GM19397 (cell line): Measurements from ENCODE around the gene DDOST.
"Not testable (repeated sequence)": the region's sequence is repeated elsewhere in the genome, so short reads cannot be mapped to it uniquely, and the experiment has no call there.

Source experiments
- ATAC-seq: cut with Tn5 transposase; IDR thresholded peaks from one replicate; pipeline ENCODE4 v1.9.1; 2021; ENCODE audit warnings: mild to moderate bottlenecking, moderate library complexity; ENCODE audit not compliant: unreplicated experiment

DDOST gene

GRCh38 chr1:20693623-20694022 is 32.5 kb upstream of the DDOST start:
- no peak for ATAC-seq

- ATAC-seq, result no peak
These were observed 30.7 kb upstream of the DDOST start for GRCh38 chr1:20691872-20692271.

GRCh38 chr1:20689645-20690056 is 28.5 kb upstream of the DDOST start:
- no peak for ATAC-seq

GRCh38 chr1:20686883-20687725 is 25.9 kb upstream of the DDOST start:
- ATAC-seq, result no peak

- no peak for ATAC-seq
These were observed 24.6 kb upstream of the DDOST start for GRCh38 chr1:20685741-20686140.

- no peak for ATAC-seq
These were observed 24.0 kb upstream of the DDOST start for GRCh38 chr1:20685099-20685662.

GRCh38 chr1:20684651-20685050 is 23.5 kb upstream of the DDOST start:
- ATAC-seq, result no peak

GRCh38 chr1:20684050-20684620 is 23.0 kb upstream of the DDOST start:
- no peak for ATAC-seq

- ATAC-seq, result no peak
These were observed 22.4 kb upstream of the DDOST start for GRCh38 chr1:20683614-20684013.

- ATAC-seq, result no peak
These were observed 21.5 kb upstream of the DDOST start for GRCh38 chr1:20682571-20683236.

- ATAC-seq, result no peak
These were observed 20.8 kb upstream of the DDOST start for GRCh38 chr1:20681999-20682398.

- no peak for ATAC-seq
These were observed 19.1 kb upstream of the DDOST start for GRCh38 chr1:20680269-20680668.

GRCh38 chr1:20678599-20678998 is 17.4 kb upstream of the DDOST start:
- no peak for ATAC-seq

- not testable (repeated sequence) for ATAC-seq
These were observed 12.5 kb upstream of the DDOST start for GRCh38 chr1:20673626-20674025.

- no peak for ATAC-seq
These were observed 11.1 kb upstream of the DDOST start for GRCh38 chr1:20672265-20672632.

GRCh38 chr1:20670936-20671335 is 9.8 kb upstream of the DDOST start:
- ATAC-seq, result no peak

- no peak for ATAC-seq
These were observed 7.4 kb upstream of the DDOST start for GRCh38 chr1:20668581-20668980.

GRCh38 chr1:20666804-20667203 is 5.6 kb upstream of the DDOST start:
- no peak for ATAC-seq

GRCh38 chr1:20666146-20666545 is 5.0 kb upstream of the DDOST start:
- ATAC-seq, result no peak

GRCh38 chr1:20665726-20666125 is 4.6 kb upstream of the DDOST start:
- ATAC-seq, result no peak

- ATAC-seq, result no peak
These were observed 3.0 kb upstream of the DDOST start for GRCh38 chr1:20663969-20664715.
